Mesothelial cell of epicardium (in vitro differentiated cells): ENCODE results near the gene ANKRD40. TPM values are rescaled to one million over a fixed set of nuclear protein-coding genes. Genes with fewer than 3 reads are reported as not detected.

Experiments used
- DNase-seq, 2 experiments: peaks; one replicate each; pipeline ENCODE4 v3.0.0; 2021; ENCODE audit warnings: low spot score in 2 of 2; ENCODE audit not compliant: unreplicated experiment in 2 of 2
- H3K27ac Mint-ChIP-seq: 2 replicates; pipeline ENCODE4 v1.8.0; 2021; ENCODE audit warnings: mixed read lengths
- H3K27me3 Mint-ChIP-seq: 2 replicates; pipeline ENCODE4 v1.8.0; 2021; ENCODE audit warnings: low read depth, mixed read lengths
- H3K36me3 Mint-ChIP-seq: 2 replicates; pipeline ENCODE4 v1.8.0; 2021; ENCODE audit warnings: mixed read lengths
- H3K4me1 Mint-ChIP-seq: 2 replicates; pipeline ENCODE4 v1.8.0; 2021; ENCODE audit warnings: mixed read lengths
- H3K4me3 Mint-ChIP-seq: 2 replicates; pipeline ENCODE4 v1.8.0; 2021; ENCODE audit warnings: mild to moderate bottlenecking, moderate library complexity, mixed read lengths
- H3K9me3 Mint-ChIP-seq: 2 replicates; pipeline ENCODE4 v1.8.0; 2021; ENCODE audit warnings: mixed read lengths
- total RNA-seq: library from RNA; stranded (reverse); gene quantifications from 3 replicates; pipeline ENCODE4 v1.2.1, GENCODE V29; 2021
- TF ChIP-seq, protein P1 (sequence below): fragments of 200-600 bp; sonication (generic); IDR thresholded peaks from one replicate; pipeline ENCODE4 v1.5.0; 2021; ENCODE audit warnings: antibody characterized with exemption; ENCODE audit not compliant: unreplicated experiment

The ANKRD40 gene
- total RNA-seq, 1 donor from 2014 or later = 35.9 TPM

DNA sequence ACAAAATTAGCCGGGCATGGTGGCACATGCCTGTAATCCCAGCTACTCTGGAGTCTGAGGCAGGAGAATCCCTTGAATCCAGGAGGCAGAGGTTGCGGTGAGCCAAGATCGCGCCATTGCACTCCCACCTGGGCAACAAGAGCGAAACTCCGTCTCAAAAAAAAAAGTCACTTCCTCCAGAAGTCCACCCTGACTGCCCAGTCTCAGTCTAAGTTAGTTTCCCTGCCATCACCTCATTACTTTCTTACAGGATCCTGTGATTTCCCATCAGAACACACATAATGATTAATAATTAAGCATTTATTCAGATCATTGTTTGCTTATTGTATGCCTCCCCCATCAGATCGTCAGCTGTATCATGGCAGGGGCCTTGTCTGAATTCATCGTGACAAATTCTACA lies 41.4 kb downstream of the ANKRD40 start:
- Mint-ChIP-seq H3K36me3 (no peaks in the 10 kb centered on the region), H3K27ac (no peak overlapping the region), H3K4me3 (no peak overlapping the region), H3K9me3 (no peaks in the 10 kb centered on the region), H3K4me1 (peaks cover 13% of the 10 kb centered on the region), H3K27me3 (no peaks in the 10 kb centered on the region)
- TF ChIP-seq, protein P1, sequence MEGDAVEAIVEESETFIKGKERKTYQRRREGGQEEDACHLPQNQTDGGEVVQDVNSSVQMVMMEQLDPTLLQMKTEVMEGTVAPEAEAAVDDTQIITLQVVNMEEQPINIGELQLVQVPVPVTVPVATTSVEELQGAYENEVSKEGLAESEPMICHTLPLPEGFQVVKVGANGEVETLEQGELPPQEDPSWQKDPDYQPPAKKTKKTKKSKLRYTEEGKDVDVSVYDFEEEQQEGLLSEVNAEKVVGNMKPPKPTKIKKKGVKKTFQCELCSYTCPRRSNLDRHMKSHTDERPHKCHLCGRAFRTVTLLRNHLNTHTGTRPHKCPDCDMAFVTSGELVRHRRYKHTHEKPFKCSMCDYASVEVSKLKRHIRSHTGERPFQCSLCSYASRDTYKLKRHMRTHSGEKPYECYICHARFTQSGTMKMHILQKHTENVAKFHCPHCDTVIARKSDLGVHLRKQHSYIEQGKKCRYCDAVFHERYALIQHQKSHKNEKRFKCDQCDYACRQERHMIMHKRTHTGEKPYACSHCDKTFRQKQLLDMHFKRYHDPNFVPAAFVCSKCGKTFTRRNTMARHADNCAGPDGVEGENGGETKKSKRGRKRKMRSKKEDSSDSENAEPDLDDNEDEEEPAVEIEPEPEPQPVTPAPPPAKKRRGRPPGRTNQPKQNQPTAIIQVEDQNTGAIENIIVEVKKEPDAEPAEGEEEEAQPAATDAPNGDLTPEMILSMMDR = no peak
- DNase-seq = no peak

DNA sequence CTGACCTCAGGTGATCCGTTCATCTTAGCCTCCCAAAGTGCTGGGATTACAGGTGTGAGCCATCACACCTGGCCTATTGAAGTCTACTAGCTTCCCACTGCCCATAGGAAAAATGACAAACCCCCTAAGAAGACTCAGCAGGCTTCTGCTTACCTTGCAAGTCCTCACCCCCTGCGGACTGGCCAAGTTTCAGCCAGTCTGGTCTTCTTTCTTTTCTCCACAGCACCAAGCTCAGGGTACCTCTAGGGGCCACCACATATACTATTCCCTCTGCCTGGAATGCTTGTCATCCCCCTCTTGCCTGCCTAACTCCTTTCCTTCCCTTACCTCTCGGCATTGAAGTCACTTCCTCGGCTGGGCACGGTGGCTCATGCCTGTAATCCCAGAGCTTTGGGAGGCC lies 41.9 kb downstream of the ANKRD40 start:
- Mint-ChIP-seq H3K27ac (no peak overlapping the region), H3K27me3 (no peaks in the 10 kb centered on the region), H3K4me1 (peaks cover 14% of the 10 kb centered on the region), H3K36me3 (no peaks in the 10 kb centered on the region), H3K4me3 (no peak overlapping the region), H3K9me3 (no peaks in the 10 kb centered on the region)
- no peak for DNase-seq
- TF ChIP-seq, protein P1 = no peak

- Mint-ChIP-seq H3K9me3 (no peaks in the 10 kb centered on the region), H3K4me1 (peaks cover 19% of the 10 kb centered on the region), H3K27ac (no peak overlapping the region), H3K4me3 (no peak overlapping the region), H3K27me3 (no peaks in the 10 kb centered on the region), H3K36me3 (no peaks in the 10 kb centered on the region)
- TF ChIP-seq, protein P1 = no peak
- no peak for DNase-seq
Observed at GRCh38 chr17:50664788-50665458, 42.8 kb downstream of the ANKRD40 start.

GRCh38 chr17:50663812-50664374 lies 43.8 kb downstream of the ANKRD40 start:
- Mint-ChIP-seq H3K27ac (no peak overlapping the region), H3K4me1 (peaks cover 19% of the 10 kb centered on the region), H3K27me3 (no peaks in the 10 kb centered on the region), H3K9me3 (no peaks in the 10 kb centered on the region), H3K4me3 (no peak overlapping the region), H3K36me3 (no peaks in the 10 kb centered on the region)
- no peak for DNase-seq
- TF ChIP-seq, protein P1 = no peak

DNA sequence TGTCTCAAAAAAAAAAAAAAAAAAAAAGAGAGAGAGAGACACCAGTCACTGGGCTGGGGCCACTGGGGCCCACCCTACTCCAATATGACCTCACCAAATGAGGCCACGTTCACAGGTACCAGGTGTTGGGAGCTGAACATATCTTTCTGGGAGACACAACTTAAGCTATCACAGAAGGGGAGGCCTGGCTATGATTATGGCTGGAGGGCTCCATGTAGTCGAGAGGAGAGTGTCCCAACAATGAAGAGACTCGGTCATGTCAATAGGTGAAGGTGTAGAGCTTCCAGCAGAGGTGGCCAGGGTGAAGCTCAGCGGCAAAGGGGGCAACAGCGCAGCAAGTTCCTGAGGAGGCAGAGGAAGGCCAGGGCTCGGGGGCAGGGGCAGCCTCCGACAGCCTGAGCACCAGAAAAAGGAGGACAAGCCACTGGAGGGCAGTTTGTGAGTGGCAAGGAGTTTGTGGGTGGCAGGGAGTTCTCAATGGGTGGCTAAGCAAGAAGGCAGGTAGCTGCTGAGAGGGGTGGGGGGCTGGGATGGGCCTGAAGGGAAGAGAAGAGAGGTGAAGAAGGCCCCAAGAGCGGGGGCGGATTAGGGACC lies 45.0 kb downstream of the ANKRD40 start:
- H3K27me3 Mint-ChIP-seq = peaks cover 1% of the 10 kb centered on the region
- no peak overlapping the region for H3K27ac Mint-ChIP-seq
- no peaks in the 10 kb centered on the region for H3K9me3 Mint-ChIP-seq
- H3K4me3 Mint-ChIP-seq = no peak overlapping the region
- H3K36me3 Mint-ChIP-seq = no peaks in the 10 kb centered on the region
- H3K4me1 Mint-ChIP-seq = peaks cover 25% of the 10 kb centered on the region
- TF ChIP-seq, protein P1 = no peak
- DNase-seq = no peak
